GM12878 (cell line): ENCODE data around the gene NLRC3. TPM values are rescaled to one million over a fixed set of nuclear protein-coding genes. Genes with fewer than 3 reads are reported as not detected.

Experiments used
- ATAC-seq: fragments of 200-7000 bp; cut with Tn5 transposase; 3 replicates; pipeline ENCODE4 v1.9.1; 2020; ENCODE audit warnings: mild to moderate bottlenecking, moderate library complexity
- BruUV-seq: library from RNA; stranded (reverse); fragments of 400-500 nt; replicated peaks from 2 replicates; lab custom pipeline; 2021; lab: Mats Ljungman, UMichigan
- CTCF ChIA-PET: fragments of 300-600 bp; sonication (Branson Sonifier 250); formaldehyde crosslinking; extraction: SDS; loops from one replicate; lab custom pipeline; 2021; ENCODE audit warnings: inconsistent platforms; lab: Yijun Ruan, JAX
- POLR2A ChIA-PET: fragments of 350-600 bp; formaldehyde crosslinking; extraction: SDS; loops from one replicate; lab custom pipeline; 2021; ENCODE audit warnings: inconsistent platforms; lab: Charles Lee
- RAD21 ChIA-PET: fragments of 300-600 bp; sonication (Branson Sonifier 250); formaldehyde crosslinking; loops from one replicate; lab custom pipeline; 2023; ENCODE audit warnings: antibody characterized with exemption; ENCODE audit not compliant: unreplicated experiment; lab: Charles Lee
- SMC1A ChIA-PET: fragments of 300-600 bp; sonication (Branson Sonifier 250); formaldehyde crosslinking; loops from one replicate; lab custom pipeline; 2023; ENCODE audit not compliant: unreplicated experiment, uncharacterized antibody; lab: Charles Lee
- DNase-seq: peaks from one replicate; pipeline ENCODE4 v3.0.0-alpha.2; 2011; ENCODE audit warnings: low read depth, low spot score
- FAIRE-seq: peaks from 3 replicates; lab custom pipeline; 2011; peaks lifted over from hg19 to GRCh38; lab: Jason Lieb, UNC
- H2AFZ ChIP-seq: 2 replicates; pipeline ENCODE4 v1.6.0; 2011; ENCODE audit warnings: low read depth, low read length, control low read depth; ENCODE audit not compliant: control insufficient read depth
- H3K27ac ChIP-seq: 2 replicates; pipeline ENCODE4 v1.5.1; 2011; ENCODE audit warnings: control low read depth; ENCODE audit not compliant: control insufficient read depth, insufficient read depth
- H3K27me3 ChIP-seq, 2 experiments: replicated peaks in 1 of 2; 2 replicates each; pipeline versions ENCODE4 v1.6.0 to v1.6.1; 2011; ENCODE audit warnings: low read length in 1 of 2; ENCODE audit not compliant: control insufficient read depth in 2 of 2, insufficient read depth in 2 of 2
- H3K36me3 ChIP-seq, 2 experiments: 2 replicates each; pipeline ENCODE4 v1.5.1; 2011; ENCODE audit warnings: low read length in 1 of 2; ENCODE audit not compliant: control insufficient read depth in 2 of 2, insufficient read depth in 2 of 2
- H3K4me1 ChIP-seq: 2 replicates; pipeline ENCODE4 v1.6.1; 2011; ENCODE audit warnings: mild to moderate bottlenecking, low read length, moderate library complexity, mixed read lengths; ENCODE audit not compliant: control insufficient read depth, insufficient read depth
- H3K4me2 ChIP-seq: 2 replicates; pipeline ENCODE4 v1.6.0; 2011; ENCODE audit warnings: control low read depth; ENCODE audit not compliant: control insufficient read depth, insufficient read depth
- H3K4me3 ChIP-seq: fragments of 200-600 bp; sonication (generic); 2 replicates; pipeline ENCODE4 v1.5.1; 2016
- H3K79me2 ChIP-seq: 2 replicates; pipeline ENCODE4 v1.6.0; 2011; ENCODE audit warnings: low read length; ENCODE audit not compliant: control insufficient read depth, insufficient read depth
- H3K9ac ChIP-seq: 2 replicates; pipeline ENCODE4 v1.8.0; 2011; ENCODE audit warnings: low read length, control low read depth, mixed read lengths; ENCODE audit not compliant: control insufficient read depth, insufficient read depth
- H3K9me3 ChIP-seq: replicated peaks from 3 replicates; pipeline ENCODE4 v1.5.1; 2011; ENCODE audit warnings: mild to moderate bottlenecking, low read length; ENCODE audit not compliant: control insufficient read depth, insufficient read depth
- H4K20me1 ChIP-seq: 2 replicates; pipeline ENCODE4 v1.6.0; 2011; ENCODE audit not compliant: control insufficient read depth, insufficient read depth
- CHD2 ChIP-seq: IDR thresholded peaks from 2 replicates; pipeline ENCODE4 v1.6.1; 2011; ENCODE audit warnings: low read depth, low read length, improper control_type of control experiment, borderline replicate concordance
- FOS ChIP-seq: IDR thresholded peaks from 3 replicates; pipeline ENCODE4 v1.6.1; 2011; ENCODE audit warnings: borderline replicate concordance; ENCODE audit not compliant: insufficient read length; ENCODE audit errors: extremely low read depth
- GABPA ChIP-seq: IDR thresholded peaks from 2 replicates; pipeline ENCODE4 v1.6.1; 2014; ENCODE audit warnings: antibody characterized with exemption, low read depth, mild to moderate bottlenecking, inconsistent platforms
- RAD21 ChIP-seq: IDR thresholded peaks from 2 replicates; pipeline ENCODE4 v1.6.1; 2011; ENCODE audit warnings: mild to moderate bottlenecking, low read depth, low read length, moderate library complexity; ENCODE audit not compliant: insufficient read depth
- SREBF1 ChIP-seq: IDR thresholded peaks from 2 replicates; pipeline ENCODE4 v1.6.1; 2012; ENCODE audit warnings: mild to moderate bottlenecking, low read length
- TBL1XR1 ChIP-seq: IDR thresholded peaks from 2 replicates; pipeline ENCODE4 v1.6.1; 2012; ENCODE audit warnings: low read depth, low read length, improper control_type of control experiment
- ZBED1 ChIP-seq: IDR thresholded peaks from 2 replicates; pipeline ENCODE4 v1.6.1; 2016; ENCODE audit warnings: borderline replicate concordance
- ZSCAN29 ChIP-seq: fragments of 450-650 bp; IDR thresholded peaks from 2 replicates; pipeline ENCODE4 v1.6.1; 2017; ENCODE audit warnings: mild to moderate bottlenecking, moderate library complexity
- WGBS: methylation state at CpG from one replicate; pipeline ENCODE4 v1.1.6; 2016; ENCODE audit warnings: low lambda C conversion rate; ENCODE audit not compliant: insufficient replicate concordance, insufficient coverage; ENCODE audit errors: missing lambda C conversion rate; 5-methylcytosine and 5-hydroxymethylcytosine counted together
- in situ Hi-C: fragments of 300-500 bp; cut with MboI; formaldehyde crosslinking; loops from 9 replicates; pipeline ENCODE4 v1.14.3; 2018; ENCODE audit warnings: mixed read lengths
- intact Hi-C: fragments of 100-400 bp; cut with micrococcal nuclease; formaldehyde crosslinking; loops from one replicate; pipeline ENCODE4 v1.14.2; 2022; ENCODE audit not compliant: unreplicated experiment
- polyA plus RNA-seq, 11 experiments: library from polyadenylated mRNA; depleted of rRNA in 4 of 11; unstranded in 6 of 11; stranded (reverse) in 5 of 11; fragments of >200 nt; fragmentation: Nextera tagmentation in 4 of 11; fragmentation: Illumina TruSeq in 1 of 11; extraction: Ambion mirVana in 4 of 11; extraction: Trizol in 1 of 11; gene quantifications; 1 replicate in 1 of 11; 2 replicates in 10 of 11; pipeline versions ENCODE4 v1.2.1 to v1.2.3, GENCODE V29; 2011 to 2016; ENCODE audit warnings: inconsistent platforms in 2 of 11, missing spikeins in 2 of 11, low read depth in 1 of 11
- total RNA-seq, 4 experiments: library from RNA; depleted of rRNA in 3 of 4; stranded (reverse); fragments of >200 nt in 3 of 4; fragmentation: Illumina TruSeq in 1 of 4; extraction: Trizol in 1 of 4; gene quantifications; 2 replicates each; pipeline versions ENCODE4 v1.2.1 to v1.2.3, GENCODE V29; 2013 to 2021
- TF ChIP-seq, protein P1 (sequence below): fragments of 450-650 bp; IDR thresholded peaks from 2 replicates; pipeline ENCODE4 v1.6.1; 2016; ENCODE audit warnings: mild to moderate bottlenecking, moderate library complexity, borderline replicate concordance
- TF ChIP-seq, protein P2 (sequence below): IDR thresholded peaks from 2 replicates; pipeline ENCODE4 v1.6.1; 2012; ENCODE audit warnings: low read length, inconsistent platforms
- TF ChIP-seq, protein P3 (sequence below): fragments of 450-650 bp; IDR thresholded peaks from 2 replicates; pipeline ENCODE4 v1.6.1; 2017; ENCODE audit warnings: mild to moderate bottlenecking, moderate library complexity

Gene NLRC3
- total and polyA plus RNA-seq, 10 of the 15 experiments (the other 5 are each of a cell fraction or from before 2014, with no cell fraction given), result 2.2 to 17.8 (median 7.6) TPM

DNA sequence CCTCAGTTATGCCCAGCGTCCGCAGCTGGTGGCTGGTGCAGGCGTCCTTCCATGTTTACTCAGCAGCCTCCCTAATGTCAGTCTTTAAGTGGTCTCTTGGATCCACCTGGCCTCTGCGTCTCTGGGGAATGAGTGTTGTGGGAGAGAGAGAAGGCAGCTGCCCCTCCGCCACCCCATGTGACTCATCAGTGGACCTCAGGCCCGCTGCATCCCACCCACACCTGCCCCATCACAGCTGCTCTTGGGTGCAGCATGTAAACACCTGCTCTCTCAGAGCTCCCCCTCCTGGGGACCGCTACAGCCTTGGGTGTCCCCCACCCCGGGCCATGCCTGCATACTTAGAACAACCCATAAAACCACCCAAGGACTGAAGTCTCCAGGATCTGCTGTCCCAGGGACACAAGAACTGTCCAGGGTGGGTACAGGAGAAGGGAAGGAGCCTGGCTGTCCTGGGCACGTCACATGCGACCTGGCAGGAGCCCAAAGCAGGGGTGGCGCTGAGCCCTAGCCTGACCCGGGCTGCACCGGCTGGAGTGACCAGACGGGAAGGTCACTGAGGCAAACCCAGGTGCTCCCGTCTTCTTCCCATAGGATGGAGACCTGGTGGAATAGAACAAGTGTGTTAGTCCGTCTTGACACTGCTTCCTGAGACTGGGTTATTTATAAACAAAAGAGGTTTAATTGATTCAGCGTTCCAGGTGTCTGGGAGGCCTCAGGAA, 86.1 kb downstream of the NLRC3 start:
- ATAC-seq, result peak; percentile 52
- no peaks in the 10 kb centered on the region for H4K20me1 ChIP-seq
- POLR2A ChIA-PET, result no interaction called here
- H2AFZ ChIP-seq, result no peak overlapping the region
- 59% methylated on average over 17 of the region's 17 CpGs for WGBS
- no peak overlapping the region for H3K4me2 ChIP-seq
- RAD21 ChIA-PET, result interaction anchor here (1.2 kb wide), 1 partner anchor 224 kb away, joined by 4 read pairs; no protein-coding TSS in a partner anchor
- H3K4me1 ChIP-seq, result no peaks in the 10 kb centered on the region
- H3K4me3 ChIP-seq, result no peak overlapping the region
- no TSS peak for BruUV-seq
- H3K9ac ChIP-seq, result no peak overlapping the region
- SMC1A ChIA-PET, result interaction anchor here (0.8 kb wide), 1 partner anchor 224 kb away, joined by 3 read pairs; no protein-coding TSS in a partner anchor
- intact Hi-C loops, result no loop called here
- H3K9me3 ChIP-seq, result no peaks in the 10 kb centered on the region
- no peak for DNase-seq
- FAIRE-seq, result no peak
- no peaks in the 10 kb centered on the region for H3K79me2 ChIP-seq
- no peaks in the 10 kb centered on the region for H3K27me3 ChIP-seq
- in situ Hi-C loops, result no loop called here
- H3K36me3 ChIP-seq, result peaks cover 0 to 3% of the 10 kb centered on the region in 2 experiments; a peak in 2 of 4 replicates
- H3K27ac ChIP-seq, result no peak overlapping the region
- CTCF ChIA-PET, result interaction anchor here (0.6 kb wide), 1 partner anchor 224 kb away, joined by 3 read pairs; no protein-coding TSS in a partner anchor
- no peak for TF ChIP-seq ZSCAN29
- TF ChIP-seq, protein P1, sequence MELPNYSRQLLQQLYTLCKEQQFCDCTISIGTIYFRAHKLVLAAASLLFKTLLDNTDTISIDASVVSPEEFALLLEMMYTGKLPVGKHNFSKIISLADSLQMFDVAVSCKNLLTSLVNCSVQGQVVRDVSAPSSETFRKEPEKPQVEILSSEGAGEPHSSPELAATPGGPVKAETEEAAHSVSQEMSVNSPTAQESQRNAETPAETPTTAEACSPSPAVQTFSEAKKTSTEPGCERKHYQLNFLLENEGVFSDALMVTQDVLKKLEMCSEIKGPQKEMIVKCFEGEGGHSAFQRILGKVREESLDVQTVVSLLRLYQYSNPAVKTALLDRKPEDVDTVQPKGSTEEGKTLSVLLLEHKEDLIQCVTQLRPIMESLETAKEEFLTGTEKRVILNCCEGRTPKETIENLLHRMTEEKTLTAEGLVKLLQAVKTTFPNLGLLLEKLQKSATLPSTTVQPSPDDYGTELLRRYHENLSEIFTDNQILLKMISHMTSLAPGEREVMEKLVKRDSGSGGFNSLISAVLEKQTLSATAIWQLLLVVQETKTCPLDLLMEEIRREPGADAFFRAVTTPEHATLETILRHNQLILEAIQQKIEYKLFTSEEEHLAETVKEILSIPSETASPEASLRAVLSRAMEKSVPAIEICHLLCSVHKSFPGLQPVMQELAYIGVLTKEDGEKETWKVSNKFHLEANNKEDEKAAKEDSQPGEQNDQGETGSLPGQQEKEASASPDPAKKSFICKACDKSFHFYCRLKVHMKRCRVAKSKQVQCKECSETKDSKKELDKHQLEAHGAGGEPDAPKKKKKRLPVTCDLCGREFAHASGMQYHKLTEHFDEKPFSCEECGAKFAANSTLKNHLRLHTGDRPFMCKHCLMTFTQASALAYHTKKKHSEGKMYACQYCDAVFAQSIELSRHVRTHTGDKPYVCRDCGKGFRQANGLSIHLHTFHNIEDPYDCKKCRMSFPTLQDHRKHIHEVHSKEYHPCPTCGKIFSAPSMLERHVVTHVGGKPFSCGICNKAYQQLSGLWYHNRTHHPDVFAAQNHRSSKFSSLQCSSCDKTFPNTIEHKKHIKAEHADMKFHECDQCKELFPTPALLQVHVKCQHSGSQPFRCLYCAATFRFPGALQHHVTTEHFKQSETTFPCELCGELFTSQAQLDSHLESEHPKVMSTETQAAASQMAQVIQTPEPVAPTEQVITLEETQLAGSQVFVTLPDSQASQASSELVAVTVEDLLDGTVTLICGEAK, result no peak
- TF ChIP-seq SREBF1, result no peak
- TF ChIP-seq RAD21, result peak; percentile 42
- TF ChIP-seq GABPA, result no peak
- no peak for TF ChIP-seq CHD2
- no peak for TF ChIP-seq TBL1XR1
- TF ChIP-seq, protein P2, sequence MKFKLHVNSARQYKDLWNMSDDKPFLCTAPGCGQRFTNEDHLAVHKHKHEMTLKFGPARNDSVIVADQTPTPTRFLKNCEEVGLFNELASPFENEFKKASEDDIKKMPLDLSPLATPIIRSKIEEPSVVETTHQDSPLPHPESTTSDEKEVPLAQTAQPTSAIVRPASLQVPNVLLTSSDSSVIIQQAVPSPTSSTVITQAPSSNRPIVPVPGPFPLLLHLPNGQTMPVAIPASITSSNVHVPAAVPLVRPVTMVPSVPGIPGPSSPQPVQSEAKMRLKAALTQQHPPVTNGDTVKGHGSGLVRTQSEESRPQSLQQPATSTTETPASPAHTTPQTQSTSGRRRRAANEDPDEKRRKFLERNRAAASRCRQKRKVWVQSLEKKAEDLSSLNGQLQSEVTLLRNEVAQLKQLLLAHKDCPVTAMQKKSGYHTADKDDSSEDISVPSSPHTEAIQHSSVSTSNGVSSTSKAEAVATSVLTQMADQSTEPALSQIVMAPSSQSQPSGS, result no peak
- TF ChIP-seq FOS, result no peak
- TF ChIP-seq ZBED1, result no peak
- TF ChIP-seq, protein P3, sequence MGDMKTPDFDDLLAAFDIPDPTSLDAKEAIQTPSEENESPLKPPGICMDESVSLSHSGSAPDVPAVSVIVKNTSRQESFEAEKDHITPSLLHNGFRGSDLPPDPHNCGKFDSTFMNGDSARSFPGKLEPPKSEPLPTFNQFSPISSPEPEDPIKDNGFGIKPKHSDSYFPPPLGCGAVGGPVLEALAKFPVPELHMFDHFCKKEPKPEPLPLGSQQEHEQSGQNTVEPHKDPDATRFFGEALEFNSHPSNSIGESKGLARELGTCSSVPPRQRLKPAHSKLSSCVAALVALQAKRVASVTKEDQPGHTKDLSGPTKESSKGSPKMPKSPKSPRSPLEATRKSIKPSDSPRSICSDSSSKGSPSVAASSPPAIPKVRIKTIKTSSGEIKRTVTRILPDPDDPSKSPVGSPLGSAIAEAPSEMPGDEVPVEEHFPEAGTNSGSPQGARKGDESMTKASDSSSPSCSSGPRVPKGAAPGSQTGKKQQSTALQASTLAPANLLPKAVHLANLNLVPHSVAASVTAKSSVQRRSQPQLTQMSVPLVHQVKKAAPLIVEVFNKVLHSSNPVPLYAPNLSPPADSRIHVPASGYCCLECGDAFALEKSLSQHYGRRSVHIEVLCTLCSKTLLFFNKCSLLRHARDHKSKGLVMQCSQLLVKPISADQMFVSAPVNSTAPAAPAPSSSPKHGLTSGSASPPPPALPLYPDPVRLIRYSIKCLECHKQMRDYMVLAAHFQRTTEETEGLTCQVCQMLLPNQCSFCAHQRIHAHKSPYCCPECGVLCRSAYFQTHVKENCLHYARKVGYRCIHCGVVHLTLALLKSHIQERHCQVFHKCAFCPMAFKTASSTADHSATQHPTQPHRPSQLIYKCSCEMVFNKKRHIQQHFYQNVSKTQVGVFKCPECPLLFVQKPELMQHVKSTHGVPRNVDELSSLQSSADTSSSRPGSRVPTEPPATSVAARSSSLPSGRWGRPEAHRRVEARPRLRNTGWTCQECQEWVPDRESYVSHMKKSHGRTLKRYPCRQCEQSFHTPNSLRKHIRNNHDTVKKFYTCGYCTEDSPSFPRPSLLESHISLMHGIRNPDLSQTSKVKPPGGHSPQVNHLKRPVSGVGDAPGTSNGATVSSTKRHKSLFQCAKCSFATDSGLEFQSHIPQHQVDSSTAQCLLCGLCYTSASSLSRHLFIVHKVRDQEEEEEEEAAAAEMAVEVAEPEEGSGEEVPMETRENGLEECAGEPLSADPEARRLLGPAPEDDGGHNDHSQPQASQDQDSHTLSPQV, result no peak
